Stimulated activated naive CD8-positive, alpha-beta T cell treated with anti-CD3 and anti-CD28 coated beads, Interleukin-15, amount 100 ng/mL, for 72 hours (primary cell): Measurements from ENCODE around the gene LAMC1.
A peak's percentile ranks its signal among the peaks of the same experiment; 100 is the strongest.
"Not testable (repeated sequence)": the region's sequence is repeated elsewhere in the genome, so short reads cannot be mapped to it uniquely, and the experiment has no call there.

Source experiments
- ATAC-seq: fragments of 150-1000 bp; cut with Tn5 transposase; 2 replicates; pipeline ENCODE4 v1.10.0; 2021; ENCODE audit warnings: mild to moderate bottlenecking, moderate library complexity
- DNase-seq, 2 donors: peaks; one replicate each; pipeline ENCODE4 v3.0.0; 2021 to 2022
- H3K27ac Mint-ChIP-seq, 2 donors: one replicate each; pipeline ENCODE4 v1.8.0; 2022; ENCODE audit warnings: mild to moderate bottlenecking in 2 of 2, mixed read lengths in 2 of 2, moderate library complexity in 2 of 2
- H3K27me3 Mint-ChIP-seq: one replicate; pipeline ENCODE4 v1.8.0; 2022; ENCODE audit warnings: mixed read lengths
- H3K4me1 Mint-ChIP-seq: one replicate; pipeline ENCODE4 v1.8.0; 2022; ENCODE audit warnings: mild to moderate bottlenecking, mixed read lengths
- H3K4me3 Mint-ChIP-seq, 2 donors: one replicate each; pipeline ENCODE4 v1.8.0; 2022; ENCODE audit warnings: mild to moderate bottlenecking in 2 of 2, mixed read lengths in 2 of 2, moderate library complexity in 1 of 2
- H3K9me3 Mint-ChIP-seq, 2 donors: one replicate each; pipeline ENCODE4 v1.8.0; 2022; ENCODE audit warnings: mixed read lengths in 2 of 2

LAMC1 gene

GRCh38 chr1:183149273-183149672 is 126.1 kb downstream of the LAMC1 start:
- H3K4me3 Mint-ChIP-seq, result no peak overlapping the region

GRCh38 chr1:183150032-183150431 is 126.8 kb downstream of the LAMC1 start:
- not testable (repeated sequence) for H3K9me3 Mint-ChIP-seq, DNase-seq, H3K4me3 Mint-ChIP-seq, H3K27me3 Mint-ChIP-seq, H3K4me1 Mint-ChIP-seq, ATAC-seq
- H3K27ac Mint-ChIP-seq, result peak overlapping the region in 1 of 2 donors; percentile 47

More at GRCh38 chr1:183149273-183149672, 126.1 kb downstream of the LAMC1 start:
- no peaks in the 10 kb centered on the region for H3K4me1 Mint-ChIP-seq
- peaks cover 11% of the 10 kb centered on the region for H3K27me3 Mint-ChIP-seq
- no peaks in the 10 kb centered on the region for H3K9me3 Mint-ChIP-seq
- no peak for DNase-seq
- no peak for ATAC-seq
- peak overlapping the region in 1 of 2 donors; percentile 76 for H3K27ac Mint-ChIP-seq

- Mint-ChIP-seq H3K9me3 (no peaks in the 10 kb centered on the region), H3K27ac (peak overlapping the region in 1 of 2 donors; percentile 47), H3K4me1 (no peaks in the 10 kb centered on the region), H3K27me3 (peaks cover 7% of the 10 kb centered on the region), H3K4me3 (no peak overlapping the region)
- no peak for ATAC-seq
- no peak for DNase-seq
These were observed 127.2 kb downstream of the LAMC1 start for GRCh38 chr1:183150445-183150844.

- Mint-ChIP-seq H3K9me3 (no peaks in the 10 kb centered on the region), H3K27me3 (peaks cover 7% of the 10 kb centered on the region), H3K4me1 (no peaks in the 10 kb centered on the region), H3K27ac (peak overlapping the region in 1 of 2 donors; percentile 21), H3K4me3 (no peak overlapping the region)
- DNase-seq (no peak), ATAC-seq (no peak)
These were observed 129.0 kb downstream of the LAMC1 start for GRCh38 chr1:183152180-183152579.

DNA sequence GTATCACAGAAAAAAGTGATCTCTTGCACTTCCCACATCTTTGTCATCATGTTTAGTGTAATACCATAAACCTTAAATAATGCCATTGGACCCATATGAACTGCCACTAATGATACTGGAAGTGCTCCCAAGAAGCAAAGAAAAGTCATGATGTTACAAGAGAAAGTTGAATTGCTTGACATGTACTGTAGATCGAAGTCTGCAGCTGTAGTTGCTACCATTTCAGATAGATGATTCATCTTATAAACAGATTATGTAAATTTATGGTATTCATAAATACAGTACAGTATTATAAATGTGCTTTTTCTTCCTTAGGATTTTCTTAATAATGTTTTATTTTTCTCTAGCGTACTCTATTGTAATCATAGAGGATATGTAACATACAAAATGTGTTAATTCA is 132.7 kb downstream of the LAMC1 start:
- no peak overlapping the region for H3K4me3 Mint-ChIP-seq
- no peaks in the 10 kb centered on the region for H3K27me3 Mint-ChIP-seq
- H3K4me1 Mint-ChIP-seq, result no peaks in the 10 kb centered on the region
- H3K9me3 Mint-ChIP-seq, result no peaks in the 10 kb centered on the region
- ATAC-seq (no peak), DNase-seq (no peak)
- no peak overlapping the region for H3K27ac Mint-ChIP-seq

DNA sequence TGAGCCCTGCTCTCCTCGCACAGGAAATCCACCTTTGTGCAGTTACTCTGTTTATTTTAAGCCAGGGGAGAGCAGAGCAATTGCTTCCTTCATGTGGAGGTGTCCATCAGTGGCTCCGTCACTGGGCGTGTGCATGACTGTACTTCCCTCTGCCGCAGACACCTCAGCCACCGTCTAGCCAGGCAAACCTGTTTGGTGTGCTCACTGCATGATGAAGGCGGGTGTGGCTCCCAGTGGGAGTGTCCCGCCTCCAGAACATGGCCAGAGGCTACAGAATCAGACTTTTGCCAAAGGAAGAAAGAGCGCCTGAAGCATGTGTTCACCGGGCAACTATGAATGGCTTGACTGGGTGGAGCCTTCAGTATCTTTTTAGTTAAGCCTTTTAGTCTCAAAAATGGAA is 136.7 kb downstream of the LAMC1 start:
- Mint-ChIP-seq H3K9me3 (no peaks in the 10 kb centered on the region), H3K4me3 (no peak overlapping the region), H3K4me1 (no peaks in the 10 kb centered on the region), H3K27ac (no peak overlapping the region), H3K27me3 (no peaks in the 10 kb centered on the region)
- ATAC-seq (no peak), DNase-seq (no peak)

- ATAC-seq (no peak), DNase-seq (no peak)
- Mint-ChIP-seq H3K9me3 (no peaks in the 10 kb centered on the region), H3K27ac (no peak overlapping the region), H3K4me1 (no peaks in the 10 kb centered on the region), H3K27me3 (no peaks in the 10 kb centered on the region), H3K4me3 (no peak overlapping the region)
These were observed 138.2 kb downstream of the LAMC1 start for GRCh38 chr1:183161391-183161790.

- no peak overlapping the region for H3K4me3 Mint-ChIP-seq
- no peak for ATAC-seq
- no peaks in the 10 kb centered on the region for H3K9me3 Mint-ChIP-seq
- H3K4me1 Mint-ChIP-seq, result no peaks in the 10 kb centered on the region
- H3K27ac Mint-ChIP-seq, result no peak overlapping the region
- no peaks in the 10 kb centered on the region for H3K27me3 Mint-ChIP-seq
- no peak for DNase-seq
These were observed 140.1 kb downstream of the LAMC1 start for GRCh38 chr1:183163316-183163715.

GRCh38 chr1:183164340-183164739 is 141.1 kb downstream of the LAMC1 start:
- Mint-ChIP-seq H3K4me3 (no peak overlapping the region), H3K9me3 (no peaks in the 10 kb centered on the region), H3K27me3 (no peaks in the 10 kb centered on the region), H3K27ac (no peak overlapping the region), H3K4me1 (no peaks in the 10 kb centered on the region)
- no peak for ATAC-seq
- DNase-seq, result no peak

- H3K27ac Mint-ChIP-seq, result no peak overlapping the region
- no peak overlapping the region for H3K4me3 Mint-ChIP-seq
- ATAC-seq (no peak), DNase-seq (no peak)
- H3K27me3 Mint-ChIP-seq, result no peaks in the 10 kb centered on the region
- no peaks in the 10 kb centered on the region for H3K4me1 Mint-ChIP-seq
- no peaks in the 10 kb centered on the region for H3K9me3 Mint-ChIP-seq
These were observed 141.7 kb downstream of the LAMC1 start for GRCh38 chr1:183164963-183165362.

GRCh38 chr1:183165456-183165855 is 142.2 kb downstream of the LAMC1 start:
- Mint-ChIP-seq H3K4me1 (no peaks in the 10 kb centered on the region), H3K4me3 (no peak overlapping the region), H3K9me3 (no peaks in the 10 kb centered on the region), H3K27ac (no peak overlapping the region), H3K27me3 (no peaks in the 10 kb centered on the region)
- no peak for DNase-seq
- ATAC-seq, result no peak

DNA sequence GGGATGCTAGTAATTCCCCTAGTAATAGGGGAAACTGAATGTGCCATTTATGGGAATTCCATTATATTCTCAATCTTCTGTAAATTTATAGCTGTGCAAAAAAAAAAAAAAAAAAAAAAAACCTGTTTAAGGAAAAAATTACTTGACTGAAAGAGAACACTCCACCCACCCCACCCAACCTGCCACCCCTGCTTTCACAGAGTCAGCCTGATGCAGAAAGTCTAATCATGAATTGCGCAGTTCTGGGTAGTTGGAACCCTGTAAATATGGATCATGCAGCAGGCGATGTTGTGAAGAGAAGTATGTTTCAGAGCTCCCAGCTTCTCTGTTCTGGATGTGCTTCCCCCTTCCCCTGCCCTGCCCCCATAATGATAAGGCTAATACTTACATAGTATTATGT is 143.2 kb downstream of the LAMC1 start:
- Mint-ChIP-seq H3K9me3 (no peaks in the 10 kb centered on the region), H3K27ac (no peak overlapping the region), H3K27me3 (no peaks in the 10 kb centered on the region), H3K4me1 (no peaks in the 10 kb centered on the region), H3K4me3 (no peak overlapping the region)
- no peak for DNase-seq
- ATAC-seq, result no peak

GRCh38 chr1:183167676-183168075 is 144.5 kb downstream of the LAMC1 start:
- H3K9me3 Mint-ChIP-seq, result no peaks in the 10 kb centered on the region
- H3K27ac Mint-ChIP-seq, result no peak overlapping the region
- H3K4me1 Mint-ChIP-seq, result no peaks in the 10 kb centered on the region
- DNase-seq, result no peak
- H3K4me3 Mint-ChIP-seq, result no peak overlapping the region
- no peak for ATAC-seq
- no peaks in the 10 kb centered on the region for H3K27me3 Mint-ChIP-seq

GRCh38 chr1:183168308-183168707 is 145.1 kb downstream of the LAMC1 start:
- DNase-seq (no peak), ATAC-seq (no peak)
- H3K4me3 Mint-ChIP-seq, result no peak overlapping the region
- H3K27ac Mint-ChIP-seq, result no peak overlapping the region
- no peaks in the 10 kb centered on the region for H3K9me3 Mint-ChIP-seq
- no peaks in the 10 kb centered on the region for H3K4me1 Mint-ChIP-seq
- H3K27me3 Mint-ChIP-seq, result no peaks in the 10 kb centered on the region

DNA sequence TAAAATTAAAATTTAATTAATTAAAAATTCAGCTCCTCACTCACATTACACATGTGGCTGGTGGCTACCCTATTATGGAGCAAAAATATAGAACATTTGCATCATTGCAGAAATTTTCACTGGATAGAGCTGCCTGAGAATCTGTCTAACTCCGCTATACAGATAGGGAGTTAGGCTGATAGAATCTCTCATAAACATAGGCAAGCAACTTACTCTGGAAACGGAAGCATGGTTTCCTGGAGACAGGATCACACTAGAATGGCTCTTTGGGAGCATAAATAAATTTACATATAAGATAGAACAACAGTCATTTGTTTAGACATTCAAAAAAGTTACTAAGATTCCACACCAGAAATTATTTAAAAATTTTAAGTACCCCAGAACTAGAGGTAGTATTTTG is 150.6 kb downstream of the LAMC1 start:
- Mint-ChIP-seq H3K9me3 (peaks cover 0 to 4% of the 10 kb centered on the region in 2 donors), H3K27me3 (no peaks in the 10 kb centered on the region), H3K27ac (no peak overlapping the region), H3K4me3 (no peak overlapping the region), H3K4me1 (no peaks in the 10 kb centered on the region)
- DNase-seq (no peak), ATAC-seq (no peak)

GRCh38 chr1:183175631-183176030 is 152.4 kb downstream of the LAMC1 start:
- Mint-ChIP-seq H3K27me3 (no peaks in the 10 kb centered on the region), H3K9me3 (peaks cover 0 to 4% of the 10 kb centered on the region in 2 donors), H3K27ac (no peak overlapping the region), H3K4me3 (no peak overlapping the region), H3K4me1 (peaks cover 7% of the 10 kb centered on the region)
- ATAC-seq, result no peak
- no peak for DNase-seq

- ATAC-seq (no peak), DNase-seq (no peak)
- Mint-ChIP-seq H3K9me3 (peaks cover 0 to 4% of the 10 kb centered on the region in 2 donors), H3K27me3 (no peaks in the 10 kb centered on the region), H3K4me1 (peaks cover 12% of the 10 kb centered on the region), H3K4me3 (no peak overlapping the region), H3K27ac (no peak overlapping the region)
These were observed 155.3 kb downstream of the LAMC1 start for GRCh38 chr1:183178545-183178944.
